Thoracic aorta (tissue), 2 donors: Measurements from ENCODE around the gene SEMA4G. TPM values are rescaled to one million over a fixed set of nuclear protein-coding genes. Genes with fewer than 3 reads are reported as not detected.

ENCODE experiments used
- ATAC-seq: fragments of 150-250 bp; one replicate; pipeline ENCODE4 v1.8.0; 2017; ENCODE audit warnings: low read depth; ENCODE audit not compliant: insufficient number of reproducible peaks, low FRiP score
- DNase-seq: peaks from one replicate; pipeline ENCODE4 v3.0.0-alpha.2; 2020; ENCODE audit warnings: low spot score
- H3K27ac ChIP-seq, 2 donors: fragments of 200-600 bp; sonication (generic); 1 replicate in 1 of 2; 2 replicates in 1 of 2; pipeline ENCODE4 v1.5.1; 2016; ENCODE audit warnings: mild to moderate bottlenecking in 2 of 2, moderate library complexity in 2 of 2
- H3K27me3 ChIP-seq: fragments of 200-600 bp; sonication (generic); replicated peaks from 2 replicates; pipeline ENCODE4 v1.6.0; 2016; ENCODE audit warnings: mild to moderate bottlenecking; ENCODE audit not compliant: insufficient read depth
- H3K36me3 ChIP-seq: fragments of 200-600 bp; sonication (generic); one replicate; pipeline ENCODE4 v1.5.1; 2016
- H3K4me1 ChIP-seq, 2 donors: fragments of 200-600 bp; sonication (generic); 1 replicate in 1 of 2; 2 replicates in 1 of 2; pipeline versions ENCODE4 v1.5.1 to v1.6.0; 2016; ENCODE audit warnings: low read depth in 2 of 2, mild to moderate bottlenecking in 1 of 2; ENCODE audit not compliant: control insufficient read depth in 1 of 2
- H3K4me3 ChIP-seq: fragments of 200-600 bp; sonication (generic); 2 replicates; pipeline ENCODE4 v1.5.1; 2016; ENCODE audit warnings: mild to moderate bottlenecking
- H3K9me3 ChIP-seq: fragments of 200-600 bp; sonication (generic); 2 replicates; pipeline ENCODE4 v1.5.1; 2016
- total RNA-seq, 2 donors: library from RNA; depleted of rRNA; stranded (reverse); fragments of >200 nt; gene quantifications; one replicate each; pipeline versions ENCODE4 v1.1.0 to v1.2.3, GENCODE V29; 2016
- TF ChIP-seq, protein P1 (sequence below): fragments of 200-600 bp; sonication (generic); IDR thresholded peaks from one replicate; pipeline ENCODE4 v1.5.1; 2019; ENCODE audit warnings: antibody characterized with exemption

Gene SEMA4G
- total RNA-seq, 2 donors from 2014 or later = 3.5 to 4.3 TPM

DNA sequence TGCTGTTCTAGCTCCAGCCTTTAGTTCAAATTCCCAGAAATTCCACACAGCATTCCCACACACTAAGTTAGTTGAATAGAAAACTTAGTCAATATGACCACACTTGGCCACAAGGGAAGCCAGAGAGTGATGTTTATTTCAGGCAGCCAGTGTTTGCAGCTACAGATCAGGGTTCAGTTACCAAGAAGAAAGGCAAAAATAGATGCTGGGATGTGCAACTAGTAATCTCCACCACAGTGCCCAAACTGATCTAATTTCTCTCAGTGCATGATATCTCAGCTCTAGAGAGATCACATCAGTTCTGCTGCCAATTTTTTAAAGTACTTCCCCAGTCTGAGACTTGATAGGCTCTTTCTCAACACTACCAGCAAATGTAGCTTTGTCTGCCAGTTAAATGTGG lies 38.9 kb upstream of the SEMA4G start:
- TF ChIP-seq, protein P1, sequence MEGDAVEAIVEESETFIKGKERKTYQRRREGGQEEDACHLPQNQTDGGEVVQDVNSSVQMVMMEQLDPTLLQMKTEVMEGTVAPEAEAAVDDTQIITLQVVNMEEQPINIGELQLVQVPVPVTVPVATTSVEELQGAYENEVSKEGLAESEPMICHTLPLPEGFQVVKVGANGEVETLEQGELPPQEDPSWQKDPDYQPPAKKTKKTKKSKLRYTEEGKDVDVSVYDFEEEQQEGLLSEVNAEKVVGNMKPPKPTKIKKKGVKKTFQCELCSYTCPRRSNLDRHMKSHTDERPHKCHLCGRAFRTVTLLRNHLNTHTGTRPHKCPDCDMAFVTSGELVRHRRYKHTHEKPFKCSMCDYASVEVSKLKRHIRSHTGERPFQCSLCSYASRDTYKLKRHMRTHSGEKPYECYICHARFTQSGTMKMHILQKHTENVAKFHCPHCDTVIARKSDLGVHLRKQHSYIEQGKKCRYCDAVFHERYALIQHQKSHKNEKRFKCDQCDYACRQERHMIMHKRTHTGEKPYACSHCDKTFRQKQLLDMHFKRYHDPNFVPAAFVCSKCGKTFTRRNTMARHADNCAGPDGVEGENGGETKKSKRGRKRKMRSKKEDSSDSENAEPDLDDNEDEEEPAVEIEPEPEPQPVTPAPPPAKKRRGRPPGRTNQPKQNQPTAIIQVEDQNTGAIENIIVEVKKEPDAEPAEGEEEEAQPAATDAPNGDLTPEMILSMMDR = no peak
- Histone ChIP-seq H3K27ac (no peak overlapping the region), H3K4me1 (no peaks in the 10 kb centered on the region), H3K27me3 (no peaks in the 10 kb centered on the region), H3K4me3 (no peak overlapping the region), H3K36me3 (peaks cover 62% of the 10 kb centered on the region), H3K9me3 (no peaks in the 10 kb centered on the region)
- DNase-seq (no peak), ATAC-seq (no peak)

DNA sequence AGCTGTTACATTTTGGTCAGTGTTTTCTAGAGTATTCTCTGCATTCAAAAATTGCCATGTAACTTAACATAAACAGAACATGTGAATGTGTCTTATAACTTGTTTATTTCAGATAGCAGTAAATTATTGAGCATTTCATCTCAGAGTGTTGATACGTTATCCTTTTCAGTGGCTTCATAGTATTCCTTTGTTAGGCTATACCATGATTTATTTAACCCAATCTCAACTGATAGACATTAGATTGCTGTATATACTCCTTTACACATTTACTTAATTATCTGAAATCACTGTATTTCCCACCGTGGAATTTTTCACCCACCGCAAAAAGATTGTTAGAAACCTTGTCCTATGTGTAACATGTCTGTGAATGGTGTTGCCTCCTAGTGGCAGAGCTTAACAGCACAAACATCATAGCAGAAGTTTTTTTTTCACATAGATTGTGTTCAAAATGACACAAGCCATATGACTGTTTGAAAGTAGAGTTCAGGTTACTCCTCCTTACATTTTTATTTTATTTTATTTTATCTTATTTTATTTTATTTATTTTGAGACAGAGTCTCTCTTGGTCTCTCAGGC lies 35.1 kb upstream of the SEMA4G start:
- Histone ChIP-seq H3K9me3 (no peaks in the 10 kb centered on the region), H3K4me3 (no peak overlapping the region), H3K36me3 (peaks cover 58% of the 10 kb centered on the region), H3K27me3 (no peaks in the 10 kb centered on the region), H3K27ac (no peak overlapping the region), H3K4me1 (no peaks in the 10 kb centered on the region)
- ATAC-seq (no peak), DNase-seq (no peak)
- TF ChIP-seq, protein P1 = peak; percentile 34

DNA sequence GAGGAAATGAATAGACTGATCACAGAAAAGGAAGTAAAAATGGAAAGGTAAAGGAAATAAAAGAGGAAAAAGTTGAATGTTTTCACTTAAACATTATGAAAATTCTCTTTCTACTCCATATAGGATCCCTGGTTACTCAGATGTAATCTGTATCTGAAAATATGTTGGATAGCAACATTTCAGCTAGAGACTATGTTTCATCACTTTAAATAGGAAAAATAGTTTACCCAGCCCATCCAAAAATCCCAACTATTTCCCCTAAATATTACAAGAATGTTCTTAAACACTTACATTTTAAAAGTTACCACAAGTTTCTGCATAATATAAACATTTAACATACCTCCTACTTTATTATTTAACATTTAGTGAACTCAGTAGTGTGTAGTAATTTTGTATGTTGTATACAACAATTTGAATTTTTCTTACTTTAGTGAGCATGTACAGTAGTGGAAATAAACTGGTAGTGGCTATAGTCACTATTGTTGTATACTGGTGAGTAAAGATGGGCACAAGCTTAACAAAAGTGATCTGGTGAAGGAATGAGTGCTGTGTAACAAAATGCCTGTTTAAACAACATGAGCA lies 29.4 kb upstream of the SEMA4G start:
- TF ChIP-seq, protein P1 = no peak
- H3K27me3 ChIP-seq = no peaks in the 10 kb centered on the region
- no peak overlapping the region for H3K4me3 ChIP-seq
- H3K4me1 ChIP-seq = no peaks in the 10 kb centered on the region
- H3K27ac ChIP-seq = no peak overlapping the region
- DNase-seq = no peak
- no peak for ATAC-seq
- H3K9me3 ChIP-seq = no peaks in the 10 kb centered on the region
- H3K36me3 ChIP-seq = peaks cover 42% of the 10 kb centered on the region

DNA sequence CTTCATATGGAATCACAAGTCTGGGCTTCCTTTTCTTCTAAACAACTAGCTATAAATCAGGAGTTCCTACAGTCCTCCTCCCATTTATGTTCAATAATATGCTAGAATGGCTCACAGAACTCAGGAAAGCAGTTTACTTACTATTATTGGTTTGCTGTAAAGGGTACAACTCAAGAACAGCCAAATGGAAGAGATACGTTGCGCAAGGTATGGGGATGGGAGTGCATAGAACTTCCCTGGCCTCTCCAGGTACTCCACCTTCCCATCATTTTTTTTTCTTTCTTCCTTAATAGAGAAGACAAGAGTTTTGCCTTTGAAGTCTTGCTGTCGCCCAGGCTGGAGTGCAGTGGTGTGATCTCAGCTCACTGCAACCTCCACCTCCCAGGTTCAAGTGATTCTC lies 27.1 kb upstream of the SEMA4G start:
- Histone ChIP-seq H3K9me3 (no peaks in the 10 kb centered on the region), H3K36me3 (peaks cover 41% of the 10 kb centered on the region), H3K27ac (no peak overlapping the region), H3K4me1 (no peaks in the 10 kb centered on the region), H3K4me3 (no peak overlapping the region), H3K27me3 (no peaks in the 10 kb centered on the region)
- no peak for DNase-seq
- no peak for ATAC-seq
- TF ChIP-seq, protein P1 = no peak

DNA sequence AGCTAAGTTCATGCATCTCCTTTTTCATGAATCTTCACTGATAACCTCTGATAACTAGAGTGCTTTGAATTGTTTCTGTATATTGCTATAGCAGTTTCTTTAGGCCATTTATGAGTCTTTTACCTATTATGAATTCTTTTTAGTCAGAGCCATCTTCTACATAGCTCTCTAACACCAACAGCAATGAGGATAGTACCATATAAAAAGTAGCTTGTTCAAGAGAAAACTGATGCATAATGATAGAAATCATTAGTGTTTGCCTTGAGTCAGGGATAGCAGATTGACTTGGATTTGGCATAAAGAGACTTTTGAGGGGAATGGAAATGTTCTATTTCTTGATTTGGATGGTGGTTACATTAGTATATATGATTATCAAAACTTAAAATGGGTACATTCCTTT lies 25.8 kb upstream of the SEMA4G start:
- Histone ChIP-seq H3K36me3 (peaks cover 37% of the 10 kb centered on the region), H3K4me1 (no peaks in the 10 kb centered on the region), H3K27me3 (no peaks in the 10 kb centered on the region), H3K27ac (no peak overlapping the region), H3K4me3 (no peak overlapping the region), H3K9me3 (no peaks in the 10 kb centered on the region)
- DNase-seq (no peak), ATAC-seq (no peak)
- TF ChIP-seq, protein P1 = no peak
